Duodenal mucosa (tissue), 2 donors: ENCODE data around the gene ADARB2.

Experiments
- H3K27ac ChIP-seq: one replicate; pipeline ENCODE4 v1.7.0; 2013; ENCODE audit warnings: low read depth, low read length
- H3K27me3 ChIP-seq, 2 donors: one replicate each; pipeline ENCODE4 v1.7.0; 2013; ENCODE audit warnings: low read length in 2 of 2, control low read depth in 1 of 2; ENCODE audit not compliant: insufficient read depth in 2 of 2, control insufficient read depth in 1 of 2
- H3K36me3 ChIP-seq, 2 donors: one replicate each; pipeline ENCODE4 v1.7.0; 2013; ENCODE audit warnings: low read length in 2 of 2, control low read depth in 1 of 2; ENCODE audit not compliant: insufficient read depth in 2 of 2, control insufficient read depth in 1 of 2
- H3K4me1 ChIP-seq, 2 donors: one replicate each; pipeline ENCODE4 v1.7.0; 2013; ENCODE audit warnings: low read length in 2 of 2, control low read depth in 1 of 2; ENCODE audit not compliant: insufficient read depth in 2 of 2, control insufficient read depth in 1 of 2
- H3K4me3 ChIP-seq, 2 donors: one replicate each; pipeline ENCODE4 v1.7.0; 2013; ENCODE audit warnings: low read length in 2 of 2, low read depth in 1 of 2
- H3K9ac ChIP-seq, 2 donors: one replicate each; pipeline ENCODE4 v1.7.0; 2013; ENCODE audit warnings: low read length in 2 of 2, low read depth in 1 of 2
- H3K9me3 ChIP-seq, 2 donors: one replicate each; pipeline ENCODE4 v1.7.0; 2013; ENCODE audit warnings: low read length in 2 of 2, control low read depth in 1 of 2; ENCODE audit not compliant: control insufficient read depth in 1 of 2

ADARB2 gene

GRCh38 chr10:1648648-1649047, 88.7 kb downstream of the ADARB2 start:
- H3K9ac ChIP-seq: no peak overlapping the region
- no peak overlapping the region for H3K27ac ChIP-seq
- no peaks in the 10 kb centered on the region for H3K4me1 ChIP-seq
- H3K4me3 ChIP-seq: no peak overlapping the region
- no peaks in the 10 kb centered on the region for H3K9me3 ChIP-seq
- no peaks in the 10 kb centered on the region for H3K36me3 ChIP-seq
- H3K27me3 ChIP-seq: no peaks in the 10 kb centered on the region

GRCh38 chr10:1646332-1646731, 91.0 kb downstream of the ADARB2 start:
- Histone ChIP-seq H3K27me3 (no peaks in the 10 kb centered on the region), H3K27ac (no peak overlapping the region), H3K36me3 (no peaks in the 10 kb centered on the region), H3K9ac (no peak overlapping the region), H3K9me3 (no peaks in the 10 kb centered on the region), H3K4me1 (no peaks in the 10 kb centered on the region), H3K4me3 (no peak overlapping the region)

- Histone ChIP-seq H3K9ac (no peak overlapping the region), H3K9me3 (no peaks in the 10 kb centered on the region), H3K36me3 (no peaks in the 10 kb centered on the region), H3K27ac (no peak overlapping the region), H3K4me1 (no peaks in the 10 kb centered on the region), H3K27me3 (no peaks in the 10 kb centered on the region), H3K4me3 (no peak overlapping the region)
Measured at GRCh38 chr10:1645896-1646295, 91.4 kb downstream of the ADARB2 start.

- H3K4me3 ChIP-seq: no peak overlapping the region
- H3K27me3 ChIP-seq: no peaks in the 10 kb centered on the region
- no peak overlapping the region for H3K9ac ChIP-seq
Measured at GRCh38 chr10:1644191-1644711, 93.1 kb downstream of the ADARB2 start.

GRCh38 chr10:1643908-1644179, 93.5 kb downstream of the ADARB2 start:
- no peak overlapping the region for H3K27ac ChIP-seq
- no peaks in the 10 kb centered on the region for H3K4me1 ChIP-seq
- H3K9ac ChIP-seq: no peak overlapping the region
- H3K9me3 ChIP-seq: no peaks in the 10 kb centered on the region
- H3K36me3 ChIP-seq: no peaks in the 10 kb centered on the region
- no peaks in the 10 kb centered on the region for H3K27me3 ChIP-seq
- no peak overlapping the region for H3K4me3 ChIP-seq

More at GRCh38 chr10:1644191-1644711, 93.1 kb downstream of the ADARB2 start:
- no peaks in the 10 kb centered on the region for H3K4me1 ChIP-seq
- no peaks in the 10 kb centered on the region for H3K9me3 ChIP-seq
- no peaks in the 10 kb centered on the region for H3K36me3 ChIP-seq
- no peak overlapping the region for H3K27ac ChIP-seq

GRCh38 chr10:1643161-1643907, 94.0 kb downstream of the ADARB2 start:
- Histone ChIP-seq H3K9me3 (no peaks in the 10 kb centered on the region), H3K9ac (no peak overlapping the region), H3K36me3 (no peaks in the 10 kb centered on the region), H3K4me1 (no peaks in the 10 kb centered on the region), H3K27ac (no peak overlapping the region), H3K27me3 (no peaks in the 10 kb centered on the region), H3K4me3 (no peak overlapping the region)

GRCh38 chr10:1642600-1643160, 94.6 kb downstream of the ADARB2 start:
- Histone ChIP-seq H3K9me3 (no peaks in the 10 kb centered on the region), H3K4me1 (no peaks in the 10 kb centered on the region), H3K36me3 (no peaks in the 10 kb centered on the region)

GRCh38 chr10:1641402-1641801, 95.9 kb downstream of the ADARB2 start:
- Histone ChIP-seq H3K27ac (no peak overlapping the region), H3K36me3 (no peaks in the 10 kb centered on the region), H3K27me3 (no peaks in the 10 kb centered on the region), H3K4me3 (no peak overlapping the region), H3K4me1 (no peaks in the 10 kb centered on the region), H3K9ac (no peak overlapping the region), H3K9me3 (no peaks in the 10 kb centered on the region)

More at GRCh38 chr10:1642600-1643160, 94.6 kb downstream of the ADARB2 start:
- H3K27ac ChIP-seq: no peak overlapping the region
- H3K4me3 ChIP-seq: no peak overlapping the region
- no peak overlapping the region for H3K9ac ChIP-seq
- no peaks in the 10 kb centered on the region for H3K27me3 ChIP-seq

GRCh38 chr10:1638889-1639419, 98.4 kb downstream of the ADARB2 start:
- H3K27me3 ChIP-seq: no peaks in the 10 kb centered on the region
- H3K27ac ChIP-seq: no peak overlapping the region
- no peak overlapping the region for H3K9ac ChIP-seq
- no peaks in the 10 kb centered on the region for H3K36me3 ChIP-seq
- H3K9me3 ChIP-seq: no peaks in the 10 kb centered on the region
- no peaks in the 10 kb centered on the region for H3K4me1 ChIP-seq
- no peak overlapping the region for H3K4me3 ChIP-seq

- Histone ChIP-seq H3K4me3 (no peak overlapping the region), H3K9me3 (no peaks in the 10 kb centered on the region), H3K27me3 (no peaks in the 10 kb centered on the region), H3K4me1 (no peaks in the 10 kb centered on the region), H3K9ac (no peak overlapping the region), H3K27ac (no peak overlapping the region), H3K36me3 (no peaks in the 10 kb centered on the region)
Measured at GRCh38 chr10:1635340-1635739, 102.0 kb downstream of the ADARB2 start.
